Right atrium auricular region (tissue), 2 donors: Measurements from ENCODE around the gene MNS1. TPM values are rescaled to one million over a fixed set of nuclear protein-coding genes. Genes with fewer than 3 reads are reported as not detected.

ENCODE experiments used
- DNase-seq: peaks from one replicate; pipeline ENCODE4 v3.0.0-alpha.2; 2019; ENCODE audit warnings: low spot score
- H3K27ac ChIP-seq, 2 donors: fragments of 200-600 bp; sonication (generic); 1 replicate in 1 of 2; 2 replicates in 1 of 2; pipeline ENCODE4 v1.5.1; 2016 to 2019
- H3K27me3 ChIP-seq, 2 donors: fragments of 200-600 bp; sonication (generic); one replicate each; pipeline versions ENCODE4 v1.5.1 to v1.6.0; 2017 to 2019
- H3K36me3 ChIP-seq: fragments of 200-600 bp; sonication (generic); one replicate; pipeline ENCODE4 v1.5.1; 2016
- H3K4me1 ChIP-seq, 2 donors: fragments of 200-600 bp; sonication (generic); one replicate each; pipeline versions ENCODE4 v1.5.1 to v1.6.0; 2017 to 2019
- H3K4me3 ChIP-seq, 2 donors: fragments of 200-600 bp; sonication (generic); 1 replicate in 1 of 2; 2 replicates in 1 of 2; pipeline ENCODE4 v1.5.1; 2017 to 2019; ENCODE audit warnings: mild to moderate bottlenecking in 1 of 2, moderate library complexity in 1 of 2
- H3K9me3 ChIP-seq, 2 donors: fragments of 200-600 bp; sonication (generic); one replicate each; pipeline ENCODE4 v1.5.1; 2019
- CTCF ChIP-seq, 2 donors: fragments of 200-600 bp; sonication (generic); IDR thresholded peaks; one replicate each; pipeline ENCODE4 v1.5.1; 2019; ENCODE audit warnings: antibody characterized with exemption in 2 of 2
- total RNA-seq, 2 donors: library from RNA; depleted of rRNA; stranded (reverse); fragments of >200 nt; gene quantifications; one replicate each; pipeline ENCODE4 v1.1.0, GENCODE V29; 2016

The MNS1 gene
- total RNA-seq, 2 donors from 2014 or later: 0.51 to 2.0 TPM

- no peak for DNase-seq
- H3K9me3 ChIP-seq: no peaks in the 10 kb centered on the region
- TF ChIP-seq CTCF (IDR thresholded peaks at IDR 0.05): no peak
- no peak overlapping the region for H3K4me3 ChIP-seq
- no peak overlapping the region for H3K27ac ChIP-seq
- no peaks in the 10 kb centered on the region for H3K27me3 ChIP-seq
- H3K36me3 ChIP-seq: no peaks in the 10 kb centered on the region
- H3K4me1 ChIP-seq: no peaks in the 10 kb centered on the region
These were observed 79.0 kb downstream of the MNS1 start for GRCh38 chr15:56385908-56386307.

GRCh38 chr15:56383010-56383409 is 81.9 kb downstream of the MNS1 start:
- Histone ChIP-seq H3K4me3 (no peak overlapping the region), H3K4me1 (no peaks in the 10 kb centered on the region), H3K36me3 (no peaks in the 10 kb centered on the region), H3K27ac (no peak overlapping the region), H3K27me3 (no peaks in the 10 kb centered on the region), H3K9me3 (peaks cover 0 to 14% of the 10 kb centered on the region in 2 donors)
- DNase-seq: no peak
- TF ChIP-seq CTCF (IDR thresholded peaks at IDR 0.05): no peak

Other genes starting within 250 kb of the MNS1 start
- gene RFX7, start 221.3 kb downstream of the MNS1 start, total RNA-seq: 1 to 10 TPM; 4.4 to 5.9 TPM
- gene TEX9, start 99.7 kb downstream of the MNS1 start, total RNA-seq: 1 to 10 TPM in 1 of 2 donors, under 1 TPM in 1; 0.67 to 1.5 TPM